Fibroblast of gingiva (primary cell): ENCODE measurements around the gene DMC1.
"Not testable (repeated sequence)": the region's sequence is repeated elsewhere in the genome, so short reads cannot be mapped to it uniquely, and the experiment has no call there.

Experiments used
- DNase-seq: peaks from one replicate; pipeline ENCODE4 v3.0.0-alpha.2; 2011; ENCODE audit warnings: low read depth

The DMC1 gene

GRCh38 chr22:38501797-38502672 lies 67.9 kb downstream of the DMC1 start:
- DNase-seq: no peak

- no peak for DNase-seq
Observed at GRCh38 chr22:38497869-38498268, 72.1 kb downstream of the DMC1 start.

GRCh38 chr22:38494939-38495338 lies 75.0 kb downstream of the DMC1 start:
- no peak for DNase-seq

GRCh38 chr22:38494498-38494897 lies 75.5 kb downstream of the DMC1 start:
- DNase-seq: no peak

- DNase-seq: no peak
Observed at GRCh38 chr22:38491707-38492348, 78.2 kb downstream of the DMC1 start.

GRCh38 chr22:38490915-38491314 lies 79.1 kb downstream of the DMC1 start:
- peak; percentile 53 for DNase-seq

GRCh38 chr22:38490475-38490874 lies 79.5 kb downstream of the DMC1 start:
- no peak for DNase-seq

- peak; percentile 27 for DNase-seq
Observed at GRCh38 chr22:38489561-38490145, 80.3 kb downstream of the DMC1 start.

- no peak for DNase-seq
Observed at GRCh38 chr22:38489142-38489541, 80.8 kb downstream of the DMC1 start.

- DNase-seq: no peak
Observed at GRCh38 chr22:38487946-38488345, 82.0 kb downstream of the DMC1 start.

- peak; percentile 48 for DNase-seq
Observed at GRCh38 chr22:38485783-38486182, 84.2 kb downstream of the DMC1 start.

- DNase-seq: no peak
Observed at GRCh38 chr22:38484244-38484643, 85.7 kb downstream of the DMC1 start.

- no peak for DNase-seq
Observed at GRCh38 chr22:38482662-38483308, 87.2 kb downstream of the DMC1 start.

GRCh38 chr22:38481871-38482332 lies 88.1 kb downstream of the DMC1 start:
- no peak for DNase-seq

GRCh38 chr22:38481162-38481870 lies 88.7 kb downstream of the DMC1 start:
- DNase-seq: peak; percentile 60

GRCh38 chr22:38479096-38479837 lies 90.7 kb downstream of the DMC1 start:
- DNase-seq: peak; percentile 38

GRCh38 chr22:38477585-38477984 lies 92.4 kb downstream of the DMC1 start:
- DNase-seq: no peak

GRCh38 chr22:38474003-38474607 lies 95.9 kb downstream of the DMC1 start:
- no peak for DNase-seq

GRCh38 chr22:38471237-38471636 lies 98.7 kb downstream of the DMC1 start:
- no peak for DNase-seq

GRCh38 chr22:38470179-38470578 lies 99.8 kb downstream of the DMC1 start:
- DNase-seq: not testable (repeated sequence)
